ENCODE results near the gene EXPH5. TPM values are rescaled to one million over a fixed set of nuclear protein-coding genes. Genes with fewer than 3 reads are reported as not detected.

EXPH5 gene
- total RNA-seq, 1 experiment from 2014 or later: 17.0 TPM

GRCh38 chr11:108569896-108570295, 23.7 kb downstream of the EXPH5 start:
- Mint-ChIP-seq H3K9me3 (ENCODE audit: low read depth, unreplicated experiment) (no peaks in the 10 kb centered on the region), H3K27me3 (ENCODE audit: unreplicated experiment) (no peaks in the 10 kb centered on the region), H3K4me1 (ENCODE audit: low read depth, unreplicated experiment) (no peaks in the 10 kb centered on the region), H3K27ac (ENCODE audit: unreplicated experiment) (no peak overlapping the region), H3K36me3 (ENCODE audit: insufficient read depth, unreplicated experiment) (no peaks in the 10 kb centered on the region), H3K4me3 (ENCODE audit: low read depth, unreplicated experiment) (no peak overlapping the region)
- no peak for DNase-seq
- CTCF ChIA-PET: interaction anchor here (0.6 kb wide), 1 partner anchor 24 kb away, joined by 7 read pairs; no protein-coding TSS in a partner anchor
- TF ChIP-seq, protein P1, sequence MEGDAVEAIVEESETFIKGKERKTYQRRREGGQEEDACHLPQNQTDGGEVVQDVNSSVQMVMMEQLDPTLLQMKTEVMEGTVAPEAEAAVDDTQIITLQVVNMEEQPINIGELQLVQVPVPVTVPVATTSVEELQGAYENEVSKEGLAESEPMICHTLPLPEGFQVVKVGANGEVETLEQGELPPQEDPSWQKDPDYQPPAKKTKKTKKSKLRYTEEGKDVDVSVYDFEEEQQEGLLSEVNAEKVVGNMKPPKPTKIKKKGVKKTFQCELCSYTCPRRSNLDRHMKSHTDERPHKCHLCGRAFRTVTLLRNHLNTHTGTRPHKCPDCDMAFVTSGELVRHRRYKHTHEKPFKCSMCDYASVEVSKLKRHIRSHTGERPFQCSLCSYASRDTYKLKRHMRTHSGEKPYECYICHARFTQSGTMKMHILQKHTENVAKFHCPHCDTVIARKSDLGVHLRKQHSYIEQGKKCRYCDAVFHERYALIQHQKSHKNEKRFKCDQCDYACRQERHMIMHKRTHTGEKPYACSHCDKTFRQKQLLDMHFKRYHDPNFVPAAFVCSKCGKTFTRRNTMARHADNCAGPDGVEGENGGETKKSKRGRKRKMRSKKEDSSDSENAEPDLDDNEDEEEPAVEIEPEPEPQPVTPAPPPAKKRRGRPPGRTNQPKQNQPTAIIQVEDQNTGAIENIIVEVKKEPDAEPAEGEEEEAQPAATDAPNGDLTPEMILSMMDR (IDR thresholded peaks at IDR 0.05; ENCODE audit: unreplicated experiment): no peak
- BruUV-seq (replicated peaks): no TSS peak
- intact Hi-C loops (cut with micrococcal nuclease; ENCODE audit: unreplicated experiment): no loop called here

- Mint-ChIP-seq H3K4me3 (ENCODE audit: low read depth, unreplicated experiment) (no peak overlapping the region), H3K27me3 (ENCODE audit: unreplicated experiment) (no peaks in the 10 kb centered on the region), H3K27ac (ENCODE audit: unreplicated experiment) (no peak overlapping the region), H3K36me3 (ENCODE audit: insufficient read depth, unreplicated experiment) (no peaks in the 10 kb centered on the region), H3K9me3 (ENCODE audit: low read depth, unreplicated experiment) (no peaks in the 10 kb centered on the region), H3K4me1 (ENCODE audit: low read depth, unreplicated experiment) (no peaks in the 10 kb centered on the region)
- TF ChIP-seq, protein P1 (IDR thresholded peaks at IDR 0.05; ENCODE audit: unreplicated experiment): no peak
- CTCF ChIA-PET: interaction anchor here (0.6 kb wide), 1 partner anchor 560 kb away, joined by 6 read pairs; the partner anchor contains the start of gene CUL5
- no peak for DNase-seq
- BruUV-seq (replicated peaks): no TSS peak
- intact Hi-C loops (cut with micrococcal nuclease; ENCODE audit: unreplicated experiment): no loop called here
Observed at GRCh38 chr11:108568195-108568858, 25.2 kb downstream of the EXPH5 start.

GRCh38 chr11:108565653-108566052, 27.9 kb downstream of the EXPH5 start:
- TF ChIP-seq, protein P1 (IDR thresholded peaks at IDR 0.05; ENCODE audit: unreplicated experiment): no peak
- Mint-ChIP-seq H3K4me3 (ENCODE audit: low read depth, unreplicated experiment) (no peak overlapping the region), H3K9me3 (ENCODE audit: low read depth, unreplicated experiment) (no peaks in the 10 kb centered on the region), H3K27me3 (ENCODE audit: unreplicated experiment) (no peaks in the 10 kb centered on the region), H3K36me3 (ENCODE audit: insufficient read depth, unreplicated experiment) (peaks cover 7% of the 10 kb centered on the region), H3K4me1 (ENCODE audit: low read depth, unreplicated experiment) (no peaks in the 10 kb centered on the region), H3K27ac (ENCODE audit: unreplicated experiment) (no peak overlapping the region)
- CTCF ChIA-PET: no interaction called here
- no TSS peak for BruUV-seq (replicated peaks)
- no peak for DNase-seq
- intact Hi-C loops (cut with micrococcal nuclease; ENCODE audit: unreplicated experiment): no loop called here

GRCh38 chr11:108562746-108563581, 30.6 kb downstream of the EXPH5 start:
- no peak overlapping the region for H3K4me3 Mint-ChIP-seq (ENCODE audit: low read depth, unreplicated experiment)
- no peaks in the 10 kb centered on the region for H3K4me1 Mint-ChIP-seq (ENCODE audit: low read depth, unreplicated experiment)
- H3K27me3 Mint-ChIP-seq (ENCODE audit: unreplicated experiment): no peaks in the 10 kb centered on the region
- no TSS peak for BruUV-seq (replicated peaks)
- no peak overlapping the region for H3K27ac Mint-ChIP-seq (ENCODE audit: unreplicated experiment)
- DNase-seq: no peak
- TF ChIP-seq, protein P1 (IDR thresholded peaks at IDR 0.05; ENCODE audit: unreplicated experiment): no peak
- no peaks in the 10 kb centered on the region for H3K9me3 Mint-ChIP-seq (ENCODE audit: low read depth, unreplicated experiment)
- CTCF ChIA-PET: no interaction called here
- intact Hi-C loops (cut with micrococcal nuclease; ENCODE audit: unreplicated experiment): no loop called here
- H3K36me3 Mint-ChIP-seq (ENCODE audit: insufficient read depth, unreplicated experiment): peaks cover 7% of the 10 kb centered on the region
